H9 (cell line): ENCODE results near the gene NECTIN1. TPM values are rescaled to one million over a fixed set of nuclear protein-coding genes. Genes with fewer than 3 reads are reported as not detected.
A peak's percentile ranks its signal among the peaks of the same experiment; 100 is the strongest.

Experiments
- DNase-seq: peaks from one replicate; pipeline ENCODE4 v3.0.0-alpha.2; 2017
- H2AFZ ChIP-seq: one replicate; pipeline ENCODE4 v1.6.1; 2013; ENCODE audit warnings: mild to moderate bottlenecking, low read length, control low read depth, moderate library complexity
- H2AK5ac ChIP-seq: 2 replicates; pipeline ENCODE4 v1.6.1; 2013; ENCODE audit warnings: low read length, control low read depth, mixed read lengths; ENCODE audit not compliant: insufficient read length
- H2BK120ac ChIP-seq: one replicate; pipeline ENCODE4 v1.6.1; 2013; ENCODE audit warnings: low read depth, mild to moderate bottlenecking, low read length, control low read depth, inconsistent platforms; ENCODE audit not compliant: poor library complexity, severe bottlenecking
- H2BK12ac ChIP-seq: 2 replicates; pipeline ENCODE4 v1.6.1; 2013; ENCODE audit warnings: low read length, control low read depth, mixed read lengths, low read depth; ENCODE audit not compliant: insufficient read length
- H2BK15ac ChIP-seq: 2 replicates; pipeline ENCODE4 v1.6.1; 2013; ENCODE audit warnings: low read depth, low read length, control low read depth
- H2BK20ac ChIP-seq: one replicate; pipeline ENCODE4 v1.6.1; 2013; ENCODE audit warnings: low read depth, mild to moderate bottlenecking, low read length, control low read depth, inconsistent platforms; ENCODE audit not compliant: poor library complexity, severe bottlenecking
- H2BK5ac ChIP-seq: 2 replicates; pipeline ENCODE4 v1.6.1; 2013; ENCODE audit warnings: low read length, control low read depth, mixed read lengths; ENCODE audit not compliant: insufficient read length
- H3K14ac ChIP-seq: 2 replicates; pipeline ENCODE4 v1.6.1; 2013; ENCODE audit warnings: low read length, control low read depth; ENCODE audit not compliant: insufficient read depth
- H3K18ac ChIP-seq: 2 replicates; pipeline ENCODE4 v1.6.1; 2013; ENCODE audit warnings: low read depth, mild to moderate bottlenecking, mixed read lengths, low read length, control low read depth; ENCODE audit not compliant: insufficient read length
- H3K23ac ChIP-seq: 2 replicates; pipeline ENCODE4 v1.6.1; 2013; ENCODE audit warnings: low read length, control low read depth, mixed read lengths, low read depth; ENCODE audit not compliant: insufficient read length
- H3K23me2 ChIP-seq: 2 replicates; pipeline ENCODE4 v1.6.1; 2013; ENCODE audit warnings: low read depth, mild to moderate bottlenecking, mixed read lengths, low read length, control low read depth; ENCODE audit not compliant: insufficient read length, poor library complexity, severe bottlenecking
- H3K27ac ChIP-seq: 2 replicates; pipeline ENCODE4 v1.5.1; 2013; ENCODE audit warnings: low read length, control low read depth, mixed read lengths, low read depth; ENCODE audit not compliant: insufficient read length
- H3K27me3 ChIP-seq: 2 replicates; pipeline ENCODE4 v1.6.1; 2013; ENCODE audit warnings: low read length, control low read depth, inconsistent platforms; ENCODE audit not compliant: insufficient read depth
- H3K4ac ChIP-seq: 2 replicates; pipeline ENCODE4 v1.6.1; 2013; ENCODE audit warnings: low read depth, mild to moderate bottlenecking, control low read depth, inconsistent platforms, low read length, moderate library complexity
- H3K4me1 ChIP-seq: 2 replicates; pipeline ENCODE4 v1.6.1; 2013; ENCODE audit warnings: low read length, control low read depth, inconsistent platforms; ENCODE audit not compliant: insufficient read depth
- H3K4me2 ChIP-seq: 2 replicates; pipeline ENCODE4 v1.6.1; 2013; ENCODE audit warnings: low read length, control low read depth, mixed read lengths; ENCODE audit not compliant: insufficient read length, insufficient read depth
- H3K56ac ChIP-seq: 2 replicates; pipeline ENCODE4 v1.6.1; 2013; ENCODE audit warnings: low read depth, mild to moderate bottlenecking, mixed read lengths, low read length, control low read depth; ENCODE audit not compliant: insufficient read length
- H3K79me1 ChIP-seq: 2 replicates; pipeline ENCODE4 v1.6.1; 2013; ENCODE audit warnings: low read depth, mild to moderate bottlenecking, moderate library complexity, low read length, control low read depth, inconsistent platforms; ENCODE audit not compliant: insufficient read depth, poor library complexity, severe bottlenecking
- H3K79me2 ChIP-seq: 2 replicates; pipeline ENCODE4 v1.6.1; 2013; ENCODE audit warnings: low read length, control low read depth, inconsistent platforms; ENCODE audit not compliant: insufficient read depth
- H3K9ac ChIP-seq: 2 replicates; pipeline ENCODE4 v1.6.1; 2013; ENCODE audit warnings: low read length, control low read depth, mixed read lengths; ENCODE audit not compliant: insufficient read length; ENCODE audit errors: extremely low read depth
- H3K9me3 ChIP-seq: one replicate; pipeline ENCODE4 v1.6.1; 2013; ENCODE audit warnings: low read depth, low read length, inconsistent platforms; ENCODE audit not compliant: control insufficient read depth
- H3T11ph ChIP-seq: one replicate; pipeline ENCODE4 v1.6.1; 2013; ENCODE audit warnings: mild to moderate bottlenecking, low read length, control low read depth, inconsistent platforms
- H4K20me1 ChIP-seq: one replicate; pipeline ENCODE4 v1.6.1; 2013; ENCODE audit not compliant: control insufficient read depth, insufficient read length, insufficient read depth
- H4K5ac ChIP-seq: 2 replicates; pipeline ENCODE4 v1.6.1; 2013; ENCODE audit warnings: low read depth, mild to moderate bottlenecking, mixed read lengths, low read length, control low read depth; ENCODE audit not compliant: insufficient read length
- H4K8ac ChIP-seq: replicated peaks from 2 replicates; pipeline ENCODE4 v1.6.1; 2013; ENCODE audit warnings: low read length, control low read depth, mixed read lengths, low read depth; ENCODE audit not compliant: insufficient read length
- H4K91ac ChIP-seq: 2 replicates; pipeline ENCODE4 v1.6.1; 2013; ENCODE audit warnings: low read depth, mild to moderate bottlenecking, moderate library complexity, mixed read lengths, low read length, control low read depth; ENCODE audit not compliant: insufficient read length
- H3K27ac Mint-ChIP-seq, 3 experiments: 2 replicates in 2 of 3; 3 replicates in 1 of 3; pipeline ENCODE4 v1.8.0; 2020 to 2021; ENCODE audit warnings: mixed read lengths in 3 of 3, mild to moderate bottlenecking in 1 of 3, moderate library complexity in 1 of 3
- H3K27me3 Mint-ChIP-seq: 2 replicates; pipeline ENCODE4 v1.8.0; 2021; ENCODE audit warnings: low read depth, mild to moderate bottlenecking, moderate library complexity, mixed read lengths
- H3K36me3 Mint-ChIP-seq, 3 experiments: 2 replicates in 2 of 3; 3 replicates in 1 of 3; pipeline ENCODE4 v1.8.0; 2020 to 2021; ENCODE audit warnings: low read depth in 3 of 3, mixed read lengths in 3 of 3; ENCODE audit not compliant: insufficient read depth in 1 of 3
- H3K4me1 Mint-ChIP-seq, 2 experiments: 2 replicates each; pipeline ENCODE4 v1.8.0; 2020; ENCODE audit warnings: mixed read lengths in 2 of 2
- H3K4me3 Mint-ChIP-seq, 2 experiments: 2 replicates in 1 of 2; 3 replicates in 1 of 2; pipeline ENCODE4 v1.8.0; 2020 to 2021; ENCODE audit warnings: mild to moderate bottlenecking in 2 of 2, mixed read lengths in 2 of 2, moderate library complexity in 1 of 2
- H3K9me3 Mint-ChIP-seq, 2 experiments: 2 replicates in 1 of 2; 3 replicates in 1 of 2; pipeline ENCODE4 v1.8.0; 2020; ENCODE audit warnings: mild to moderate bottlenecking in 2 of 2, mixed read lengths in 2 of 2, moderate library complexity in 1 of 2
- WGBS: extraction: QIAGEN DNeasy Blood & Tissue Kit; methylation state at CpG from one replicate; pipeline ENCODE4 v1.1.7; 2013; ENCODE audit warnings: missing lambda C conversion rate, low lambda C conversion rate, mixed read lengths; ENCODE audit not compliant: insufficient read length; ENCODE audit errors: extremely low coverage; 5-methylcytosine and 5-hydroxymethylcytosine counted together
- total RNA-seq: library from RNA; stranded (reverse); gene quantifications from 2 replicates; pipeline ENCODE4 v1.2.1, GENCODE V29; 2021
- TF ChIP-seq, protein P1 (sequence below): fragments of 200-600 bp; sonication (generic); conservative IDR thresholded peaks from 3 replicates; pipeline ENCODE4 v1.8.0; 2021; ENCODE audit warnings: antibody characterized with exemption, mild to moderate bottlenecking

NECTIN1 gene
- total RNA-seq, 1 experiment from 2014 or later: 113 TPM

DNA sequence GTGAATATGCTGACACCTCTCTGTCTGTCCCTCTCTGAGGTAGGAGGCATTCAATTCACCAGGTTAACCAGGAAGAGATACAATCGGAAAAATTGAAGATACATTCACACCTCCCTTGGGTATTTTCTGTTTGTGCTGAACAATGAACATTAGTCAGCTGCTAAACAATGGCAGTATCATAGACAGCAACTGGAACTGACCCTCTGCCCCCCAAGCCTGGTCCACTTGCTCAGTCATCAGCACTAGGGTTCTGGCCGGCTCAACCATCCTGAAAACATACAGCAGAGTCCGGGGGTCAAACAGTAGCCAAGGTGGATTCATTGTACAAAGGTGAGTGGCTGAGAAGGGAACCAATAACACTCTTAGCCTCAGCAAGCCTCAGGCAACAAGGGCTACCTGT lies 4.0 kb downstream of the NECTIN1 start:
- no peak overlapping the region for H3K27ac ChIP-seq
- no peak overlapping the region for H3K23ac ChIP-seq
- Mint-ChIP-seq H3K27ac (no peak overlapping the region), H3K4me1 (peaks cover 61 to 65% of the 10 kb centered on the region in 2 experiments), H3K4me3 (peak overlapping the region; percentile 5 to 99; a peak in 3 of 5 replicates), H3K36me3 (peaks cover 3 to 33% (median 20%) of the 10 kb centered on the region in 3 experiments; a peak in 6 of 7 replicates), H3K27me3 (peaks cover 4% of the 10 kb centered on the region), H3K9me3 (no peaks in the 10 kb centered on the region)
- H4K5ac ChIP-seq: no peak overlapping the region
- H3K56ac ChIP-seq: no peak overlapping the region
- TF ChIP-seq, protein P1, sequence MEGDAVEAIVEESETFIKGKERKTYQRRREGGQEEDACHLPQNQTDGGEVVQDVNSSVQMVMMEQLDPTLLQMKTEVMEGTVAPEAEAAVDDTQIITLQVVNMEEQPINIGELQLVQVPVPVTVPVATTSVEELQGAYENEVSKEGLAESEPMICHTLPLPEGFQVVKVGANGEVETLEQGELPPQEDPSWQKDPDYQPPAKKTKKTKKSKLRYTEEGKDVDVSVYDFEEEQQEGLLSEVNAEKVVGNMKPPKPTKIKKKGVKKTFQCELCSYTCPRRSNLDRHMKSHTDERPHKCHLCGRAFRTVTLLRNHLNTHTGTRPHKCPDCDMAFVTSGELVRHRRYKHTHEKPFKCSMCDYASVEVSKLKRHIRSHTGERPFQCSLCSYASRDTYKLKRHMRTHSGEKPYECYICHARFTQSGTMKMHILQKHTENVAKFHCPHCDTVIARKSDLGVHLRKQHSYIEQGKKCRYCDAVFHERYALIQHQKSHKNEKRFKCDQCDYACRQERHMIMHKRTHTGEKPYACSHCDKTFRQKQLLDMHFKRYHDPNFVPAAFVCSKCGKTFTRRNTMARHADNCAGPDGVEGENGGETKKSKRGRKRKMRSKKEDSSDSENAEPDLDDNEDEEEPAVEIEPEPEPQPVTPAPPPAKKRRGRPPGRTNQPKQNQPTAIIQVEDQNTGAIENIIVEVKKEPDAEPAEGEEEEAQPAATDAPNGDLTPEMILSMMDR: no peak
- peaks cover 22% of the 10 kb centered on the region; the same call in 1 of the 2 replicates for H3K4me1 ChIP-seq
- WGBS: no CpG with 5 or more reads among the region's 3 CpGs
- H3K79me2 ChIP-seq: peaks cover 52% of the 10 kb centered on the region; the same call in 1 of the 2 replicates
- H3K18ac ChIP-seq: no peak overlapping the region
- H2BK20ac ChIP-seq: no peak overlapping the region
- H2AK5ac ChIP-seq: no peak overlapping the region
- peaks cover 9% of the 10 kb centered on the region for H3K23me2 ChIP-seq
- H2BK5ac ChIP-seq: no peak overlapping the region
- H2BK15ac ChIP-seq: no peak overlapping the region
- no peak overlapping the region for H2AFZ ChIP-seq
- no peak overlapping the region for H3K9ac ChIP-seq
- no peak overlapping the region for H3K4me2 ChIP-seq
- no peak overlapping the region for H3K14ac ChIP-seq
- H3T11ph ChIP-seq: no peak overlapping the region
- H3K27me3 ChIP-seq: no peaks in the 10 kb centered on the region
- H3K4ac ChIP-seq: no peak overlapping the region
- peaks cover 8% of the 10 kb centered on the region for H3K79me1 ChIP-seq
- H3K9me3 ChIP-seq: no peaks in the 10 kb centered on the region
- no peaks in the 10 kb centered on the region for H4K20me1 ChIP-seq
- DNase-seq: no peak
- H4K91ac ChIP-seq: no peak overlapping the region
- H4K8ac ChIP-seq: no peak overlapping the region
- H2BK120ac ChIP-seq: no peak overlapping the region
- no peak overlapping the region for H2BK12ac ChIP-seq
